ENCODE results near the gene GOLGA1.

The GOLGA1 gene

GRCh38 chr9:124830593-124830992 is 110.3 kb downstream of the GOLGA1 start:
- Histone ChIP-seq H3K9me3 (replicated peaks; ENCODE audit: insufficient read depth, low read length) (no peaks in the 10 kb centered on the region), H3K79me2 (ENCODE audit: low read length) (no peaks in the 10 kb centered on the region)

GRCh38 chr9:124829334-124829669 is 111.6 kb downstream of the GOLGA1 start:
- Histone ChIP-seq H3K79me2 (ENCODE audit: low read length) (no peaks in the 10 kb centered on the region), H3K9me2 (replicated peaks; ENCODE audit: insufficient read depth, low read length) (no peaks in the 10 kb centered on the region), H3K27me3 (replicated peaks; ENCODE audit: insufficient read depth, low read length) (no peaks in the 10 kb centered on the region), H3K9me3 (replicated peaks; ENCODE audit: insufficient read depth, low read length) (no peaks in the 10 kb centered on the region), H3K4me1 (ENCODE audit: low read length) (no peaks in the 10 kb centered on the region), H3F3A (ENCODE audit: insufficient read depth, low read length) (no peaks in the 10 kb centered on the region), H3K27ac (ENCODE audit: low read length) (no peak overlapping the region), H4K20me1 (ENCODE audit: insufficient read depth, low read length) (no peaks in the 10 kb centered on the region), H2AFZ (ENCODE audit: low read length) (no peak overlapping the region), H3K36me3 (replicated peaks; ENCODE audit: insufficient read depth, low read length) (no peaks in the 10 kb centered on the region), H3K9ac (ENCODE audit: low read length) (no peak overlapping the region), H3K4me2 (ENCODE audit: low read depth, low read length) (no peak overlapping the region), H3K4me3 (ENCODE audit: low read length) (no peak overlapping the region)
- no peak for TF ChIP-seq EZH2phosphoT487 (IDR thresholded peaks at IDR 0.05; ENCODE audit: low read length)
- TF ChIP-seq EZH2 (optimal IDR thresholded peaks at IDR 0.05; ENCODE audit: low read depth, low read length), result no peak
- TF ChIP-seq CTCF (IDR thresholded peaks at IDR 0.05; ENCODE audit: low read length), result no peak
- DNase-seq, result no peak

More at GRCh38 chr9:124830593-124830992, 110.3 kb downstream of the GOLGA1 start:
- Histone ChIP-seq H3K27me3 (replicated peaks; ENCODE audit: insufficient read depth, low read length) (no peaks in the 10 kb centered on the region), H3K4me2 (ENCODE audit: low read depth, low read length) (no peak overlapping the region), H3K4me3 (ENCODE audit: low read length) (no peak overlapping the region), H3K27ac (ENCODE audit: low read length) (no peak overlapping the region), H3K9ac (ENCODE audit: low read length) (no peak overlapping the region), H3K4me1 (ENCODE audit: low read length) (no peaks in the 10 kb centered on the region), H3K9me2 (replicated peaks; ENCODE audit: insufficient read depth, low read length) (no peaks in the 10 kb centered on the region), H2AFZ (ENCODE audit: low read length) (no peak overlapping the region), H4K20me1 (ENCODE audit: insufficient read depth, low read length) (no peaks in the 10 kb centered on the region), H3K36me3 (replicated peaks; ENCODE audit: insufficient read depth, low read length) (no peaks in the 10 kb centered on the region), H3F3A (ENCODE audit: insufficient read depth, low read length) (no peaks in the 10 kb centered on the region)
- DNase-seq, result no peak
- TF ChIP-seq EZH2phosphoT487 (IDR thresholded peaks at IDR 0.05; ENCODE audit: low read length) (no peak), EZH2 (optimal IDR thresholded peaks at IDR 0.05; ENCODE audit: low read depth, low read length) (no peak), CTCF (IDR thresholded peaks at IDR 0.05; ENCODE audit: low read length) (no peak)

GRCh38 chr9:124828489-124829333 is 112.2 kb downstream of the GOLGA1 start:
- no peaks in the 10 kb centered on the region for H3K79me2 ChIP-seq (ENCODE audit: low read length)
- no peaks in the 10 kb centered on the region for H3K4me1 ChIP-seq (ENCODE audit: low read length)
- no peak overlapping the region for H3K4me2 ChIP-seq (ENCODE audit: low read depth, low read length)
- no peak overlapping the region for H3K9ac ChIP-seq (ENCODE audit: low read length)
- no peak overlapping the region for H3K27ac ChIP-seq (ENCODE audit: low read length)
- TF ChIP-seq EZH2 (optimal IDR thresholded peaks at IDR 0.05; ENCODE audit: low read depth, low read length) (no peak), EZH2phosphoT487 (IDR thresholded peaks at IDR 0.05; ENCODE audit: low read length) (no peak), CTCF (IDR thresholded peaks at IDR 0.05; ENCODE audit: low read length) (no peak)
- H3K27me3 ChIP-seq (replicated peaks; ENCODE audit: insufficient read depth, low read length), result no peaks in the 10 kb centered on the region
- no peaks in the 10 kb centered on the region for H3K9me3 ChIP-seq (replicated peaks; ENCODE audit: insufficient read depth, low read length)
- no peaks in the 10 kb centered on the region for H3K36me3 ChIP-seq (replicated peaks; ENCODE audit: insufficient read depth, low read length)
- no peaks in the 10 kb centered on the region for H3K9me2 ChIP-seq (replicated peaks; ENCODE audit: insufficient read depth, low read length)
- no peak overlapping the region for H3K4me3 ChIP-seq (ENCODE audit: low read length)
- DNase-seq, result no peak
- H3F3A ChIP-seq (ENCODE audit: insufficient read depth, low read length), result no peaks in the 10 kb centered on the region
- H2AFZ ChIP-seq (ENCODE audit: low read length), result no peak overlapping the region
- no peaks in the 10 kb centered on the region for H4K20me1 ChIP-seq (ENCODE audit: insufficient read depth, low read length)
